HG03432 (cell line): Measurements from ENCODE around the gene ITGB5.

Experiments
- ATAC-seq: cut with Tn5 transposase; IDR thresholded peaks from one replicate; pipeline ENCODE4 v1.9.1; 2021; ENCODE audit warnings: mild to moderate bottlenecking, moderate library complexity; ENCODE audit not compliant: unreplicated experiment

Gene ITGB5

DNA sequence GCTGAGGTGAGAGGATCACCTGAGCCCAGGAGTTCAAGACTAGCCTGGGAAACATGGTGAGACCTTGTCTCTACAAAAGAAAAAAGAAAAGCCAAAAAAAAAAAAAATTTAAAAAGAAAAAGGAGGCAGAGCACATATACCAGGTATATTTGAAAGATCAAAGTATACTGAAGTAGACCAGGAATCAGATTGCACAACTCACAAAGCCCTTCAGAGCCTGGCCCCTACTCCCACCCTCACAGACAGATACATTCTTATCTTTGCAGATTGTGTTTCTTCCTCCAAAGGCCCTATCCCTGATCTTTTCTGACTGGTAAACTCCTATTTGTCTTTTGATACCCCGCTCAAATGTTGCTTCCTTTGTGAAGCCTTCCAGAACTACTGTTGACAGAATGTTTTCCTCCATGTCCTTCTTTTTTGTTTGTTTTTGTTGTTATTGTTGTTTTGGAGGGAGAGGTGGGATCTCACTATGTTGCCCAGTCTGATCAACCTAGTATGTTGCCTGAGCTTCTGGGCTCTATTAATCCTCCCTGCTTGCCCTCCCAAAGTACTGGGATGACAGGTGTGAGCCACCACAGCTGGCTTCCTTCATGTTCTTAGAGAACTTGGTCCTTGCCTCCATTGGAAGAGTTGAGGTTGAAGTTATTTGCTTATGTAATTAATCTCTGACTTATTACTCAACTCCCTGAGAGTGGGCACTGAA lies 9.8 kb upstream of the ITGB5 start:
- ATAC-seq = no peak

DNA sequence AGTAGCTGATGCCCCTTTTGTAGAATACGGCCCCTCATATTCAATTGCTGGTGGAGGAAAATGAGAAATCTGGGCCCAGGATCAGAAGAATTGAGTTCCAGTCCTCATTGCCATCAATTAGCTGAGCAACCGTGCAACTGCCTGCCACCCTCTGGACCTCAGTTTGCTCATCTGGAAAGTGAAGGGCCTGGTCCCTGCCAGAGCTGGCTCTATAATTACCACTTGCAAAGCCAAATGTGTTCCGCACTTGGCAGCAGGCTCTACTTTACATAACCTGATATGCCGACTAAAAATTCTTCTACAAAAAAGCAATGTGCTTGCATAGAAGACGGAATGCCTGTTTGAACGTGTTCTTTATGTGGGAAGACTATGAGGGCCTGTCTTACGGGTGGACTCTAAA lies 8.6 kb upstream of the ITGB5 start:
- ATAC-seq = no peak

DNA sequence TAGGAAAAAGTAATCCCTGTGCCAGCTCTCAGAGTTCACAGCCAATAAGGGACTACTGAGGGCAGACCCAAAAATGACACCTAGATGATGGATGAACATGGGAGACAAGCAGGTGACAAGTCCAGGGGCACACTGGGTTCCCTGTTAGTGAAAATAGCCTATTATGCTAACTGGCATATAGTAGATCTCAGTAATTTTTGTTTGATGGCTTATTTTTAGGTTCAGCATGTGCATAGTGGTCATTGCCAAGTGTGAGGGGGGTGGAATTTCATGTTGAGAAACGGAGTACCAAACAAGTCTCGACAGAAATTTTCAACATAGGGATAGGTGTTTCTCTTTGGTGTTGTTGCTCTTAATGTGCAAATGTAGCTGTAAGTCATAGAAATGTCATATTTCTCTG lies 6.4 kb upstream of the ITGB5 start:
- no peak for ATAC-seq

DNA sequence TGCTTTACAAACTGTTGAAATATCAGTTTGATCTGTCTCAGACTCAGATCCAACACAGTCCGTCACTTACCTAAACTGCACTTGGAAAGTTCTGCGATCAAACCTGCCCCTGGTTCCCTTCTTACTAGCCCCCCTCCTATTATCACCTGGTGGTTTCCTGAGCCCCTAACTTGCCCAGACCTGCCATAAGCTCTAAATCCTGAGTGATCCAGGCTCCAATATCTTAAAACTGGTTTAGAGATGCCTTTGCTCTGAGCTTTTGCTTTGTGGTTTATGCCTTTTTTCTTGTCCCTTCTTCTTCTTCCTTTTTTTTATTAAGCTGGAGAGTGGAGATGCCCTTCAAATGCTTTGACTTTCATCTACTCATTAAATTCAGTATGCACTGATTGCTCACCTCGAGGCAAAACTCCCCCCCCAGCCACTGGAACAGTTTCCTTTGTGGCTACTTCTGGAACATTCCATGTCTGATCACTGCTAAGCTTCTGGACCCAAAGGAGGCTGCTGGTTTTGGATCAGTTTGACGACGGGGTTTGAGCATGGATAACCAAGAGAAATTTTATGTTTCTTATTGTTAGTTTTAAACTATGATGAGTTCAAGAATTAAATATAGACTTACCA lies 3.5 kb upstream of the ITGB5 start:
- no peak for ATAC-seq

- no peak for ATAC-seq
Observed at GRCh38 chr3:124888482-124889441, 1.6 kb upstream of the ITGB5 start.

GRCh38 chr3:124887932-124888298 lies 750 bp upstream of the ITGB5 start:
- no peak for ATAC-seq

- peak; percentile 56 for ATAC-seq
Observed at GRCh38 chr3:124886168-124887056, 753 bp downstream of the ITGB5 start.

- no peak for ATAC-seq
Observed at GRCh38 chr3:124885466-124886167, 1.5 kb downstream of the ITGB5 start.

DNA sequence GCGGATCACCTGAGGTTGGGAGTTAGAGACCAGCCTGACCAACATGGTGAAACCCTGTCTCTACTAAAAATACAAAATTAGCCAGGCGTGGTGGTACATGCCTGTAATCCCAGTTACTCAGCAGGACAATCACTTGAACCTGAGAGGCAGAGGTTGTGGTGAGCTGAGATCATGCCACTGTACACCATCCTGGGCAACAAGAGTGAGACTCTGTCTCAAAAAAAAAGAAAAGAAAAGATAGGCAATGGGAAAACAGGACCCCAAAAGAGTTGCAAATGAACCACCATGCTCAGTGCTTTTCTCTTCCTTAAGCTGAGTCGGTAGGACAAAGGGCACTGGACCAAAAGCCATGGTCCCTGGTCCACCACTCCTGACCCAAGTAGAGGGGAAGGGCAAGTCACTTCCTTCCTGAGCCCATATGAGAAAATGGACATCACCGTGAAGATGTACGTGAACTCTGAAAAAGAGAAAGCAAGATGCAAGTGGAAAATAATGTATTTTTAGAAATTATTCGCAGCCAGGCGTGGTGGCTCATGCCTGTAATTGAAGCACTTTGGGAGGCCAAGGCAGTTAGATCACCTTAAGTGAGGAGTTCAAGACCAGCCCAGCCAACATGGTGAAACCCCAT lies 2.6 kb downstream of the ITGB5 start:
- no peak for ATAC-seq

- ATAC-seq = no peak
Observed at GRCh38 chr3:124883766-124884473, 3.2 kb downstream of the ITGB5 start.

GRCh38 chr3:124882816-124883747 lies 4.1 kb downstream of the ITGB5 start:
- no peak for ATAC-seq

DNA sequence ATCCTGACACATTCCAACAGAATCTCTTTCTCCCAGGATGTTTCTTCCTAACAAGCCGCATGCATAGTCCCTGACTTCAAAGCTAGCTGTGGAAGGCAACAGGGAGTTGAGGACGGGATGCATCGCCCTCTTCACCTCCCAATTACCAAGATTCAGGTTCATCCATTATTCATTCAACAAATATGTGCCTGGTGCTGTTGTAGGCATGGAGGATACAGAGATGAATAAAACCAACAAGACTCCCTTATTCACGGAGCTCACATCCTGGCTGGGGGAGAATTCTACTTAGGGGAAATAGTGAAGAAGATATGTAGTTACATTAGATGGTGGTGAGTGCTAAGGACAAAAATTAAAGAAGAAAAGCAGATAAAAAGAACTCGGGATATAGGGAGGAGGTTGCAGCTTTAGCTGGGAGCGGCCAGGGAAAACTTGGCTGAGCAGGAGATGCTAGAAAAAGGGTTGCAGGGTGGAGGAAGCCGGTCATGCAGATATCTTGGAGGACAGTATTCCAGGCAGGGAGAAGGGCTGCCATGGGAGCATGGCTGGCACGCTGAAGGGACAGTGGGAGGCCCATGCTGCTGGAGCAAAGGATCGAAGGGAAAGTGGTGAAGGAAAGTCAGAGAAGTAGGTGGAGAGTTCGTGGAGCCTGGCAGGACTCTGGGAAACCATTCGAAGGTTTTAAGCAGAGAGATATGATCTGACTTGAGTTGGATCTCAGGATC lies 5.0 kb downstream of the ITGB5 start:
- no peak for ATAC-seq

DNA sequence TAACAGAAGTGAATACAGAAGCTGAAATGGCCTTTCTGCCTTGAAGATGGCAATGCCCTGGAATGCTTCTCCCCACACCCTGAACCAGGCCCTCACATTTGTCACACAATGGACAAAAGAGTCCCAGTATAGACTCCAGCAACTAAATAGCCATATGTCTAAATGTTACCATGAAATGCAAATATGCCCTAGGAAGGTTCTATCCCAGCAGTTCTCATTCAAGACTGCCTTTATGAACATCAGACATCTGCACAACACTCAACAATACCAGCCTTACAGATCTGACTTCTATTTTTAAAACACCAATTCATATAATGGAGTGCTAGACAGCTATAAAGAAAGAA lies 7.9 kb downstream of the ITGB5 start:
- ATAC-seq = no peak

- ATAC-seq = peak; percentile 44
Observed at GRCh38 chr3:124878561-124879336, 8.4 kb downstream of the ITGB5 start.

DNA sequence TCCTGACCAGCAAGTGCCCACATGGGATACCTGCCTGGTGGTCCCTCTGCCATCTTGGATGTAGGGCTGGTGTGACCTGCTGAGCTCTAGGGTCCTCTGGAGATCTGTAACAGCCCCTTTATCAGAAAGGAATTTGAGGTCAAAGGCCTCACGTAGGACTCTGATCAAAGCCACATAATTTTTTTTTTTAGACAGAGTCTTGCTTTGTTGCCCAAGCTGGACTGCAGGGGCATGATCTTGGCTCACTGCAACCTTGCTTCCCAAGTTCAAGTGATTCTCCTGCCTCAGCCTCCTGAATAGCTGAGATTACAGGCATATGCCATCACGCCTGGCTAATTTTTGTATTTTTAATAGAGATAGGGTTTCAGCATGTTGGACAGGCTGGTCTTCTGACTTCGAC lies 9.5 kb downstream of the ITGB5 start:
- ATAC-seq = no peak

GRCh38 chr3:124876401-124876878 lies 10.7 kb downstream of the ITGB5 start:
- ATAC-seq = no peak

GRCh38 chr3:124873226-124873625 lies 13.9 kb downstream of the ITGB5 start:
- no peak for ATAC-seq
